ENCODE measurements around the gene PAK1.

The PAK1 gene

GRCh38 chr11:77379934-77380333 is 94.0 kb downstream of the PAK1 start:
- in situ Hi-C loops (cut with HindIII; ENCODE audit: low sequenced_read_pairs): no loop called here

- in situ Hi-C loops (cut with HindIII; ENCODE audit: low sequenced_read_pairs): no loop called here
Observed at GRCh38 chr11:77379253-77379652, 94.6 kb downstream of the PAK1 start.

GRCh38 chr11:77377734-77378133 is 96.2 kb downstream of the PAK1 start:
- in situ Hi-C loops (cut with HindIII; ENCODE audit: low sequenced_read_pairs): no loop called here

DNA sequence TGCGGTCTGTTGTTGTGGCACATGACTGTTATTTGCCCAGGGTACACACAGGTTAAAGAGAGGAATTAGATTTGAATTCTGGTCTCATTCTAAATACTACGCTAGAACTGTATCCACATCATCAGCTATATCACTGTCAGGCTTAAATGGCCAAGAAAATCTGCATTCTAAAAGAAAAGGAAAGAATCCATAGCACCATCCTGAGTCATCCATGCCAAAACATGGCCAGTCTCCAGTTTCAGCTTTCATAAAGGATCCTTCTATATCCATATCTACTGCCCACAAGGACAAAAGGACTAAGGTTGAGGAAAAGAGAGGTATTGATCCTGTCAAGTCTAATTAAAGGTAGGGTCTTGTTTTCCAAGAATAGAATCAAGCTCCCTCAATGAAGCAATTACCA is 98.8 kb downstream of the PAK1 start:
- in situ Hi-C loops (cut with HindIII; ENCODE audit: low sequenced_read_pairs): no loop called here

- in situ Hi-C loops (cut with HindIII; ENCODE audit: low sequenced_read_pairs): no loop called here
Observed at GRCh38 chr11:77374611-77375031, 99.3 kb downstream of the PAK1 start.

GRCh38 chr11:77374108-77374507 is 99.8 kb downstream of the PAK1 start:
- in situ Hi-C loops (cut with HindIII; ENCODE audit: low sequenced_read_pairs): no loop called here

DNA sequence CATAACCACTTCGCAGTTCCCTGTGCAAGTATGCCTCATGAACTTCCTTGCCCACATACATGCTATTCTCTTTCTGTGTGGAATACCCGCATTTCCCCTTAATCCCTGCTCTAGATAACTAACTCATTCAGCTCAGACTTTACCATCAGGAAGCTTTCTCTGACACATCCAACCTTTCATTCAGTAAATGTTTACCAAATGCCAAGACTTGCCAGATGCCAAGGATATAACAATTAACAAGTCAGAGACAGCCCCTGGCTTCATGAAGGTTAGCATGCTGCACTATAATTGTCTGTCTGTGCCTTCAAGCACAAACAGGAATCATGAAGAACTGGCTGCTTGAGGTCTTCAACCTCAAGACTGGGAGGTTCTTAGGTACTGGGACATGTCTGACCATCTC is 101.2 kb downstream of the PAK1 start:
- in situ Hi-C loops (cut with HindIII; ENCODE audit: low sequenced_read_pairs): no loop called here

DNA sequence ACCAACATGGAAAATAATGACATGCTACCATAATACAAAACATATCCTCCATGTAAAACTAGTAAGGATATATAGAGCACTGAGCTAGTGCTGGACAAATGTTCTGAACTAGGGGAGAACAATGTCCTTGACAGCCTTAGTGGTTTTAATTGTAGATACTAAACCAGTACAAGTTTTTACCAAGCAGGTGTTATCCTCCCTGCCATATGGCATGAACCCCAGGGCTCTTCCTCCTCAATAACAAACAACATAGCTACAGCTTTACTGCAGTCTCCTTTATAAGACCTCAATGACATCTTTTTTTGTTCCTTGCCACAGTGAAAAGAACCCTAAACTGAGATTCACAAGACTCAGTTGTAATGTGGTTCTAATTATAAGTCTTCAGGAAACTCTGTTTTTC is 102.2 kb downstream of the PAK1 start:
- in situ Hi-C loops (cut with HindIII; ENCODE audit: low sequenced_read_pairs): no loop called here

DNA sequence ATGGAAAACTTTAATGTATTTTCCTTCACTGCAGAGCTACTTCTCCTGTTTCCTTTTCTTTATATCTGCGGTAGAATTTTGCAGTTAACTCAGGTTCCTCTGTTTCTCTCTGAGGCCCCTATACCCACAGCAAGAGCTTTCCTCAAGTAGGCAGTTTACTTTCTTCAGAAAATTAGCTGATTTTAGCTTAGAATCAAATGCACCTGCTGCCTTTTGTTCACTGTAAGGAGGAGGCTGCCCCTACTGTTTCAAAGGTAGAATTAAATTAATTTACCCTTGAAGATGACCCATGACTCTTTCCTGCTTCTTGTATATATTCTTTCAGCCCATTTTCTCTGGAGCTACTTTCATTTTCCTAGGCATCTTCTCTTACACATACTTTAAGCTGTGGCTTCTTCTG is 103.7 kb downstream of the PAK1 start:
- in situ Hi-C loops (cut with HindIII; ENCODE audit: low sequenced_read_pairs): no loop called here

- in situ Hi-C loops (cut with HindIII; ENCODE audit: low sequenced_read_pairs): no loop called here
Observed at GRCh38 chr11:77361184-77361583, 112.7 kb downstream of the PAK1 start.

- in situ Hi-C loops (cut with HindIII; ENCODE audit: low sequenced_read_pairs): no loop called here
Observed at GRCh38 chr11:77359481-77359880, 114.4 kb downstream of the PAK1 start.

DNA sequence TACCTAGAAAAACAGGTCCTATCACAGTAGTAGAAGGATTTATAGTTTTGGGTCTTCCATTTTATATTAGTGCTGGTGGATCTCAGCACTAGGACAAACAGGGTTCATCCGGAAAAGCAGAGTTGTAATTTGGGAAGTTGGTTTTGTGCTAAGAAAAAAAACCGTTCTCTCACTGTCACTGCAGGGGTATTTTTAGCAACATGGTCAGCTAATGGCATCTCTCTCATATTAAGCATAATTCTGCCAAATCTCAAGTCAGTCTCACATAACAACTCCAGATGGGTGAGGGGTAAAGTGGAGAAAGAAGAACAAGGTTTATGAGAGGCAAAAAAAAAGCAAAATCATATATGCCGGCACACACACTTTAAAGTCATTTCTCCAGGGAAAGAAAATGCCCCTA is 120.8 kb downstream of the PAK1 start:
- in situ Hi-C loops (cut with HindIII; ENCODE audit: low sequenced_read_pairs): no loop called here

DNA sequence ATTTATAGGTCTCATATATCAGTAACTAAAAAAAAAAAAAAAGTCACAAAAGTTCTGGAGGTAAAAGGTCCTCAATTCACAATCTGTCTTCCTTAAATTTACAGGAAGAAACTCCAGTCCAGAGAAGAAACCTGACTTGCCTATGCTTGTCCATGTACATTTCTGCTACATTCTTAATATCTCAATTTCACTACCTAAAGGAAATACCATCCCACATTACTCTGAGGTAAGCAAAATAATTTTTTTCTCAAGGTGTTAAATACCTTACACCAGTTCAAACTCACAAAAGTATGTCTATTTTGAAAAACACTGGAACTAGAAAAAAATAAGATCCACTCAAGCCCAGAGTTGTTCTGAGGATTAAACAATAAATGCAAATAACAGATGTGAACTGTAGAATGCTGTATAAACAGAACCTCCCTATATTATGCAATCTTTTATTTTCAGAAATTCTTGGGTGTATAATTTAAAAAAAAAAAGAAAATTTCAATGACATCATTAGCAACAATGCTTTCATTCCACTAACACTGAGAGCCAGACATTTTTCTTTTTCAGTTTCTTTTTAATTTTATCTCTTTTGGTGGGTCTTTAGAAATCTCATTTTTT is 122.5 kb downstream of the PAK1 start:
- in situ Hi-C loops (cut with HindIII; ENCODE audit: low sequenced_read_pairs): no loop called here

DNA sequence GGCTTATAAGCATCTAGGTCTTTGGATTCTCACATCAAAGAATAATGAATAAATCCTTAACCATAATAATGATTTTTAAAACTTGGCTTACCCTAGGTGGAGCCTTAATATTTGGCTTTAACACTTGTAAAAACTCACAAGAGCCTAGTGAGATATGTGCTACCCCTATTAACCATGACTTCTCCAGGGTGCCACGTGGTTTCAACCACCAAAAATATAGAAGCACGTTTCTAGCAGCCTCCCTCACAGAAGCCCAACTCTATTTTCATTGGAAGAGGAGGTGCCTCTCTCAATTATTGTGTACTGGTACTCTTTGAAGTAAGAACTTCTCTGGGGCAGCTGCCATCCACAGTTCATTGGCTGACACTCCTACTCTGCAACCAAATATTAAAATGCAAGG is 125.9 kb downstream of the PAK1 start:
- in situ Hi-C loops (cut with HindIII; ENCODE audit: low sequenced_read_pairs): no loop called here

GRCh38 chr11:77346906-77347603 is 126.8 kb downstream of the PAK1 start:
- in situ Hi-C loops (cut with HindIII; ENCODE audit: low sequenced_read_pairs): no loop called here

- in situ Hi-C loops (cut with HindIII; ENCODE audit: low sequenced_read_pairs): no loop called here
Observed at GRCh38 chr11:77345621-77346020, 128.3 kb downstream of the PAK1 start.

DNA sequence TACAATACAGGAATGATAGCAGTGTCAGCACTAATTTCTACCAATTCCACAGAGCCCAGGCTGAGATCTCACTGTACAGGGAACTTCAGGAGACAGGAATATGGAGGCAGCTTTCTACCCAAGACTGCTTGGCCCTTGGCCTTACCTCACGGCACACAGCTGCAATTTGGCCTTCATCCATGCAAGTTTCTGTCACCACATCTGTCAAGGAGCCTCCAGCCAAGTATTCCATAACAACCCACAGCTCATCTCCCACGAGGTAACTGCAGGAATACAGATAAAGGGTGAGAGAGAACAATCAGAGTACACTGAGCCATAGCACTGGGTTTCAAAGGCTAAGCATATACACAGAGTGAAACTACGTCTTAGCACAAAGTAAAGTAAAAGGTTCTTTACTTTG is 133.4 kb downstream of the PAK1 start:
- in situ Hi-C loops (cut with HindIII; ENCODE audit: low sequenced_read_pairs): no loop called here

DNA sequence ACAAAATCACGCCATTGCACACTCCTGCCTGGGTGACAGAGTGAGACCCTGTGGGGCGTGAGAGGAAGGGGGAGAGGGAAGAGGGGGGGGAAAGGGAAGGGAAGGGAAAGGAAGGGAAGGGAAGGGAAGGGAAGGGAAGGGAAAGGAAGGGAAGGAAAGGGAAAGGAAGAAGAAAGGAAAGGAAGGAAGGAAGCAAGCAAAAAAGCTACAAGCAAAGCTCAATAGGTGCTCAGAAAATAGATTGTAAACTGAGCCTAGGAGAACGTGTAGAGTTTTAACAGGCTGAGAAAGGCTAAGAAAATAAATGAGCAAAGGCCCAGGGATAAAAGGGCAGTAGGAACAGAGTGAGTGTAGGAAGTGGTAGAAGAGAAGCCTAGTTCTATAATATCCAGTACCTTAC is 141.6 kb downstream of the PAK1 start:
- in situ Hi-C loops (cut with HindIII; ENCODE audit: low sequenced_read_pairs): no loop called here

GRCh38 chr11:77325159-77325558 is 148.7 kb downstream of the PAK1 start:
- in situ Hi-C loops (cut with HindIII; ENCODE audit: low sequenced_read_pairs): no loop called here

GRCh38 chr11:77324508-77324907 is 149.4 kb downstream of the PAK1 start:
- in situ Hi-C loops (cut with HindIII; ENCODE audit: low sequenced_read_pairs): no loop called here

- in situ Hi-C loops (cut with HindIII; ENCODE audit: low sequenced_read_pairs): no loop called here
Observed at GRCh38 chr11:77322926-77323590, 150.8 kb downstream of the PAK1 start.

DNA sequence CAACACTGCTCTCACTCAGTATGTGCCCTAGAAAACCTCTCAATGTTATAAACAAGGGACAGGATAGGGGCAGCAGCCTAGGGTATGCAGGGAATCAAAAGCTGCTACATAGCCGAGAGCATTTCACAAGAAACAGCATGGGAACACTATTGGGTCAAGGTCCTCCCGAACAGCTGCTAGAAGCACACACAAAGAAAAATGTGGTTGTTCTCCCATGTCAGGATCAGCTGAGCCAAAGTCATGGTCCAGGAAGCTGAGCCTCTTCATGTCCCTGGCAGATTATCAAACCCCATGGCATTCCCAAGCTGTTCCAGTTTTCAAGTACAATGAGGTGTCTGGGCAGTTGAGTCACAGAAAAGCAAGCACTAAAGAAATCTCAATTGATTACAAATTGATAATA is 151.4 kb downstream of the PAK1 start:
- in situ Hi-C loops (cut with HindIII; ENCODE audit: low sequenced_read_pairs): no loop called here

All from DLD1 (cell line).